Measurements from ENCODE around the gene GNAI1.
A peak's percentile ranks its signal among the peaks of the same experiment; 100 is the strongest.

GNAI1 gene

DNA sequence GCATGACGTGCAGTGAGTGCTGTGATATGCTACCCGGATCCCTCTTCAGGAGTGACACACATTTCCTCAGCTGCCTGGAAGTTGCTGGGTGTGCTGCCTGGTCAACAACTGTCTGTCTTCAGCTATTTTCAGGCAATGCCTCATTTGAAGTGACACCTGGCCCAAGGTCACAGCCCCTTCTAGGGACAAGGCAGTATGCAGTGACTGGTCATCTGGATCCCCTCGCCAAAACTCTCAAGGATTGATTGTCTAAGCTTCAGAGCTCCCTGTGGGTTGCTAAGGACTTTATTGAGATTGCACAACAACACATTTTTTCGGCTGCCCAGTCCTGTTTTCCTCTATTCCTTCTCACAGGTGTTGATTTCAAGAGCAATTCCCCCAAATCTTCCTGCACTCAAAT is 108.8 kb downstream of the GNAI1 start:
- H3K9me3 ChIP-seq: no peaks in the 10 kb centered on the region

DNA sequence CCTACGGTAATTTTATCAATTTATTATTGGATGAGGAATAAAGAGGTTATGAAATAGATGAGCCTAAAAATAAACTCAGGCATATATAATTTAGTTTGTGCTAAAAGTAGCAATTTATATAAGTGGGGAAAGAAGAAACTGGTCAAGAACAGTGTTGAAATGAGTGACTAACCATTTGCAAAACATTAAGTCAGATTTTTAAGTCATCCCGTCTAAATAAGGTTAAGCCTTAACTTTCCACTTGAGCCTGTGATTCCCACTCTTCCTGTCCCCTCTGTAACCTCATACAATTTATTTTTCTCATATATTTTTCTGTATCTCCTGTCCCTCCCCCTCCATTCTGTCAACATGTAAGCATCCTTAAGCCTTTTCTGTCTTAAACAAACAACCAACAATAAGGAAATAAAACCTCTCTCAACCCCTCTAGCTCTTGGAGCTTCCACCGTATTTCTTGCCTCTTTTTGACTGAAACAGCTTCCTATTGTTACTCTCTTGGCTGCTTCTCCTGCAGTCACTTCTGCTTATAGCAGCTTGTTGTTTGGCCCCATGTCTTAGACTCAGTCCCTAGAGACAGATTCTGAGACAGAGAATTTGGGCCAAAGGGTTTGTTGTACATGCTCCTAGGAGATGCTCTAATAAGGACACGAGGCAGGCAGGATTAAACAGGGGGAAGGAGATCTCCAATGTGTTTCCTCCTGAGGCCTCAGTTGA is 109.7 kb downstream of the GNAI1 start:
- H3K4me1 ChIP-seq: peaks cover 0 to 15% (median 0%) of the 10 kb centered on the region in 4 donors
- peak overlapping the region; percentile 27 to 50 for H3K27ac ChIP-seq
- H3K36me3 ChIP-seq: no peaks in the 10 kb centered on the region
- intact Hi-C loops (cut with DNase I; ENCODE audit: low total_unique reads): no loop called here
- TF ChIP-seq, protein P1, sequence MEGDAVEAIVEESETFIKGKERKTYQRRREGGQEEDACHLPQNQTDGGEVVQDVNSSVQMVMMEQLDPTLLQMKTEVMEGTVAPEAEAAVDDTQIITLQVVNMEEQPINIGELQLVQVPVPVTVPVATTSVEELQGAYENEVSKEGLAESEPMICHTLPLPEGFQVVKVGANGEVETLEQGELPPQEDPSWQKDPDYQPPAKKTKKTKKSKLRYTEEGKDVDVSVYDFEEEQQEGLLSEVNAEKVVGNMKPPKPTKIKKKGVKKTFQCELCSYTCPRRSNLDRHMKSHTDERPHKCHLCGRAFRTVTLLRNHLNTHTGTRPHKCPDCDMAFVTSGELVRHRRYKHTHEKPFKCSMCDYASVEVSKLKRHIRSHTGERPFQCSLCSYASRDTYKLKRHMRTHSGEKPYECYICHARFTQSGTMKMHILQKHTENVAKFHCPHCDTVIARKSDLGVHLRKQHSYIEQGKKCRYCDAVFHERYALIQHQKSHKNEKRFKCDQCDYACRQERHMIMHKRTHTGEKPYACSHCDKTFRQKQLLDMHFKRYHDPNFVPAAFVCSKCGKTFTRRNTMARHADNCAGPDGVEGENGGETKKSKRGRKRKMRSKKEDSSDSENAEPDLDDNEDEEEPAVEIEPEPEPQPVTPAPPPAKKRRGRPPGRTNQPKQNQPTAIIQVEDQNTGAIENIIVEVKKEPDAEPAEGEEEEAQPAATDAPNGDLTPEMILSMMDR (IDR thresholded peaks at IDR 0.05): no peak
- no peak for DNase-seq
- no peak overlapping the region for H3K4me3 ChIP-seq
- H3K27me3 ChIP-seq: no peaks in the 10 kb centered on the region
- no peaks in the 10 kb centered on the region for H3K9me3 ChIP-seq

More for the DNA sequence above, 108.8 kb downstream of the GNAI1 start:
- no peak for DNase-seq
- Histone ChIP-seq H3K4me1 (peaks cover 0 to 15% (median 0%) of the 10 kb centered on the region in 4 donors), H3K27me3 (no peaks in the 10 kb centered on the region), H3K36me3 (no peaks in the 10 kb centered on the region), H3K27ac (no peak overlapping the region), H3K4me3 (no peak overlapping the region)
- TF ChIP-seq, protein P1 (IDR thresholded peaks at IDR 0.05): no peak
- intact Hi-C loops (cut with DNase I; ENCODE audit: low total_unique reads): no loop called here

DNA sequence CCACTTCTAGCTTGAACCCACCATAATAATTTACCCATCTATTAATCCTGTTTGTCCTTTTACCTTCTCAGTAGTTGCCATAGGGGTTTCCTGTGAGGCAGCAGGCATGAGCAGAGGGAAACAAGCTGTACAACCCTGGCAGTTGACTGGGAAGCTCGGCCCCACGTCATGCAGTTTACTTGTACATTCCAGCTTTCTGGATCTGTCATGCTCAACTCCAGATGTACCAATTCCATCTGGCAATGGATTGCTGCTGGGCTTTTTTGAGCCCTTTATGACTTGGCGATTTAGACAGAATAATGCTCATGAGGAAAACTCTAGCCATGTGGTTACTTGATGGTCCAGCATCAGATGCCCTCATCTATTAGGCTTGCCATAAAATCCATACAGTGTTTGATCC is 112.5 kb downstream of the GNAI1 start:
- Histone ChIP-seq H3K27me3 (no peaks in the 10 kb centered on the region), H3K36me3 (no peaks in the 10 kb centered on the region), H3K27ac (no peak overlapping the region), H3K4me1 (peaks cover 0 to 15% (median 0%) of the 10 kb centered on the region in 4 donors), H3K4me3 (no peak overlapping the region), H3K9me3 (no peaks in the 10 kb centered on the region)
- DNase-seq: no peak
- TF ChIP-seq, protein P1 (IDR thresholded peaks at IDR 0.05): no peak
- intact Hi-C loops (cut with DNase I; ENCODE audit: low total_unique reads): no loop called here

DNA sequence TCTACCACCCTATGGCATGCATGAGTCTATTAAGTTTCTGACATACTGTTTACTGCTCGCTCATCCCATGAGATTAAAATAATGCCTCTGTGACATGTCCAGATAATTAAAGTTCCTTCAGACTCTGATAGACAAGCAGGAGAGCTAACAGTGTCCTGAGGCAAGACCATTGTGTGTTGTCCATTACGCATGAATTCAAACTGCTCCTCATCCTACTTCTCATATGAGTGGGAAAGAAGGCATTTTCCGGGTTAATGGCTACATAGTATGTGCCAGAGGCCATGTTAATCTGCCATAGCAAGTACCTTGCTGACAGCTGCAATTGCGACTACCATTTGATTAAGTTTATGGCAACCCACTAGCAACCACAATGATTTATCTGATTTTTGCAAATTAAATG is 113.3 kb downstream of the GNAI1 start:
- no peak overlapping the region for H3K4me3 ChIP-seq

DNA sequence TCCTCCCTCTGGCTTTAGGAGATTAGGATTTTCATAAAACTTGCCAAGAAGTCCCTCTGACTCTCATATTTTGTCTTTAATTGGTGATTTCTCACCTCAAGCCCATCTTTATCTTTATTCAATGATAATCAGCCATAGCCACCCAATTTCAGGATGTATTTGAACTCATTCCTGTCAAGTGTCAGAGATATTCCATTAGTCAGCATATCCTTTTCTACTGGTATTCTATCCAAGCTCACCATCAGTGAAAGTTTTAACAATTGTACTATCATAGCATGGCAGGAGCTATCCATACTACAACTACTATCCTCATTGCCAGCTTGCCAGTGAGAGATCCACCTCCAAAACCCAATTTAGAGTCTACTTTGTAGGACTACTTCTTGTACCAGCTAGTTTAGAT is 114.6 kb downstream of the GNAI1 start:
- H3K27ac ChIP-seq: no peak overlapping the region
- intact Hi-C loops (cut with DNase I; ENCODE audit: low total_unique reads): no loop called here

More for the DNA sequence above, 113.3 kb downstream of the GNAI1 start:
- H3K4me1 ChIP-seq: peaks cover 0 to 15% (median 0%) of the 10 kb centered on the region in 4 donors
- DNase-seq: no peak
- no peaks in the 10 kb centered on the region for H3K9me3 ChIP-seq
- intact Hi-C loops (cut with DNase I; ENCODE audit: low total_unique reads): no loop called here
- H3K36me3 ChIP-seq: no peaks in the 10 kb centered on the region
- no peak overlapping the region for H3K27ac ChIP-seq
- TF ChIP-seq, protein P1 (IDR thresholded peaks at IDR 0.05): no peak
- no peaks in the 10 kb centered on the region for H3K27me3 ChIP-seq

More for the DNA sequence above, 114.6 kb downstream of the GNAI1 start:
- H3K36me3 ChIP-seq: no peaks in the 10 kb centered on the region
- no peaks in the 10 kb centered on the region for H3K9me3 ChIP-seq
- no peak for DNase-seq
- TF ChIP-seq, protein P1 (IDR thresholded peaks at IDR 0.05): no peak
- H3K4me3 ChIP-seq: no peak overlapping the region
- peaks cover 0 to 12% (median 0%) of the 10 kb centered on the region in 4 donors for H3K4me1 ChIP-seq
- H3K27me3 ChIP-seq: no peaks in the 10 kb centered on the region

Data from tibial artery (tissue), 4 donors.